ENCODE measurements around the gene NPDC1.

Gene NPDC1, protein sequence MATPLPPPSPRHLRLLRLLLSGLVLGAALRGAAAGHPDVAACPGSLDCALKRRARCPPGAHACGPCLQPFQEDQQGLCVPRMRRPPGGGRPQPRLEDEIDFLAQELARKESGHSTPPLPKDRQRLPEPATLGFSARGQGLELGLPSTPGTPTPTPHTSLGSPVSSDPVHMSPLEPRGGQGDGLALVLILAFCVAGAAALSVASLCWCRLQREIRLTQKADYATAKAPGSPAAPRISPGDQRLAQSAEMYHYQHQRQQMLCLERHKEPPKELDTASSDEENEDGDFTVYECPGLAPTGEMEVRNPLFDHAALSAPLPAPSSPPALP

DNA sequence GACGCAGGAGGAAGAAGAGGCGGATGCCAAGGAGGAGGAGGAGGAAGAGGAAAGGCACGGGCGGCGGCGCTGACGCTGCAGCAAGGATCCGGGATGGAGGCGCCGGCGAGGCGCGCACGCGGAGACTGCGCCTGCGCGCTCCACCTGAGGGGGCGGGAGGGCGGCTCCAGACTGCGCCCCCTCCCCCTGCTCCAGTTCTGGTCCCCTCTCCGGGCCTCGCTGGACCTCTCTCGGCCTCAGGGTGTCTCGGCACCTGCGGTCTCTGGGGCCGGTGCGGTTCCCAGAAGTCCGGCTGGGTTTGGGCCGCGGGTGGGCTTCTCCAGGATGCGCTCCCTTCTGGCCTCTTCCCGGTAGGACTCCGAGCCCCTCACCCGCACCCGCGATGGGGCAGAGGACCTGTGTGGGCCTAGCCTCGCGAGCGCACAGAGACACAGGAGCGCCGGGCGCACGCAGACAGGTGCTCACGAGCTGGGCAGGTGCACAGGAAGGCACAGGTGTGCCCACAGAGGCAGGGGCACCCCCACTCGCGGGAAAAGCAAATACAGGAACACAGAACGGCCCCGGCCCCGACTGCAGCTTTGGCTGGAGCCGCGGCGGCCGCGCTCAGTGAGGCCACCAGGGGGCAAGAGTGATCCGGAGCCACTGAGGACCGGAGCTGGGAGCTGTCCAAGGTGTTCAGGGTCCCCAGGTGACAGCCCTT lies at the start of gene NPDC1:
Gene NPDC1 (minus strand): TSS at position 90 of the 700 bp plus-strand sequence. CDS start 188 bp downstream, outside the sequence.
- TF ChIP-seq, protein P1, sequence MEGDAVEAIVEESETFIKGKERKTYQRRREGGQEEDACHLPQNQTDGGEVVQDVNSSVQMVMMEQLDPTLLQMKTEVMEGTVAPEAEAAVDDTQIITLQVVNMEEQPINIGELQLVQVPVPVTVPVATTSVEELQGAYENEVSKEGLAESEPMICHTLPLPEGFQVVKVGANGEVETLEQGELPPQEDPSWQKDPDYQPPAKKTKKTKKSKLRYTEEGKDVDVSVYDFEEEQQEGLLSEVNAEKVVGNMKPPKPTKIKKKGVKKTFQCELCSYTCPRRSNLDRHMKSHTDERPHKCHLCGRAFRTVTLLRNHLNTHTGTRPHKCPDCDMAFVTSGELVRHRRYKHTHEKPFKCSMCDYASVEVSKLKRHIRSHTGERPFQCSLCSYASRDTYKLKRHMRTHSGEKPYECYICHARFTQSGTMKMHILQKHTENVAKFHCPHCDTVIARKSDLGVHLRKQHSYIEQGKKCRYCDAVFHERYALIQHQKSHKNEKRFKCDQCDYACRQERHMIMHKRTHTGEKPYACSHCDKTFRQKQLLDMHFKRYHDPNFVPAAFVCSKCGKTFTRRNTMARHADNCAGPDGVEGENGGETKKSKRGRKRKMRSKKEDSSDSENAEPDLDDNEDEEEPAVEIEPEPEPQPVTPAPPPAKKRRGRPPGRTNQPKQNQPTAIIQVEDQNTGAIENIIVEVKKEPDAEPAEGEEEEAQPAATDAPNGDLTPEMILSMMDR (IDR thresholded peaks at IDR 0.05; ENCODE audit: insufficient read depth, low read length, poor library complexity, severe bottlenecking): peak; percentile 94
- no peaks in the 10 kb centered on the region; the same call in 1 of the 2 replicates for H3K27me3 ChIP-seq (replicated peaks; ENCODE audit: control insufficient read depth, insufficient read depth, low read length)
- peak within 1 kb of the TSS; percentile 22 for H3K4me3 ChIP-seq (replicated peaks; ENCODE audit: low read depth, low read length)
- H3K36me3 ChIP-seq (ENCODE audit: control insufficient read depth, insufficient read depth, low read length): no peaks in the 10 kb centered on the region
- DNase-seq (ENCODE audit: extremely low read depth, insufficient read length): peak; percentile 72

DNA sequence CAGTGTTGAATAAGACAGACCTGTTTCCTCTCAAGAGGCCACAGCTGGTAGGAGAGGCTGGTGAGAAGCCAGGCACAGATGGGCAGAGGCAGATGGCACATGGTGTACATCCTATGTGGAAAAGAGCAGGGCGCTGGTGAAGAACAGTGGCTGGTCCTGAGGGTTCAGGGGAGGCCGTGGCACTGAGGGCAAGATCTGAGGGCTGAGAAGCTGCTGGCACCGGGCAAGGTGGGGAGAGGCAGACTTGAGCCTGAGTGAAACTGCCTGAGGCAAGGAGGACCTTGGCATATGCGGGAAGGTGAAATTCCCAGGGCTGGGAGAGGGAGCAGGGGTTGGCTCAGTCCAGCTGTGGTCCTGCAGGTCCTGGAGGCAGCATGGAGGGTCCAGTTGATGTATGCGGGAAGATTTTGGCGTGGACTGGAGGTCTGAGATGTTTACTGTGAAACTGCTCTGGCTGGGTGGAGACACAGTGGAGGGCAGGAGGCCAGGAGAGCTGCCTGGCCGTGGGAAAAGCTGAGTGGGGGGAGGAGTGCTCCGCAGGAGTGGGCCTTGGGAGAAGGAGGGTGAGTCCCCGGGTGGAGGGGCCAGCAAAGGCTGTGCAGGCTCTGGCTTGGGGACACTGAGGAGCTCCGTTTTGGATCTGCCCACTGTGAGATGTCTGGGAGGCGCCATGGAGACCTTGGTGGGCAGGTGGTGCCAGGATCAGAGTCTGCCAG lies 43.4 kb upstream of the NPDC1 start:
- peaks cover 7% of the 10 kb centered on the region for H3K36me3 ChIP-seq (ENCODE audit: control insufficient read depth, insufficient read depth, low read length)
- TF ChIP-seq, protein P1 (IDR thresholded peaks at IDR 0.05; ENCODE audit: insufficient read depth, low read length, poor library complexity, severe bottlenecking): no peak
- no peaks in the 10 kb centered on the region for H3K27me3 ChIP-seq (replicated peaks; ENCODE audit: control insufficient read depth, insufficient read depth, low read length)
- DNase-seq (ENCODE audit: extremely low read depth, insufficient read length): no peak
- H3K4me3 ChIP-seq (replicated peaks; ENCODE audit: low read depth, low read length): no peak overlapping the region

DNA sequence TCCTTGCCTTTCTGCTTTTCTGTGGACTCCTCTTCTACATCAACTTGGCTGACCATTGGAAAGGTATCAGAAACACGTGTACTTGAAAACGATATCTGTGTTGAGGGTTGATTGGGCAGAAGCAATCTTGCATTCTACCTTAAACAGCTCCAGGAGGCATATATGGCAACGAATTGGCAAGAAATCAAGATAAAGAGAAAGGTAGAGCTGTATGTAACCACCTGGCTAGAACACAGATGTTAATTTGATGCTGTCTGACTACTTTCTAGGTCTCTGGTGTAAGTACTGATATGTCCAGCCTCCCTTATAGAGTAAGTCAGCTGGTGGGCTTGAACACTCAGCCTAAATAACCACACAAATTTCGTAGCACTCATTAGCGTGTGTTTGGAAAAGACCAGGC lies 42.1 kb upstream of the NPDC1 start:
- TF ChIP-seq, protein P1 (IDR thresholded peaks at IDR 0.05; ENCODE audit: insufficient read depth, low read length, poor library complexity, severe bottlenecking): no peak
- peaks cover 7% of the 10 kb centered on the region for H3K36me3 ChIP-seq (ENCODE audit: control insufficient read depth, insufficient read depth, low read length)
- DNase-seq (ENCODE audit: extremely low read depth, insufficient read length): no peak
- no peaks in the 10 kb centered on the region for H3K27me3 ChIP-seq (replicated peaks; ENCODE audit: control insufficient read depth, insufficient read depth, low read length)
- no peak overlapping the region for H3K4me3 ChIP-seq (replicated peaks; ENCODE audit: low read depth, low read length)

DNA sequence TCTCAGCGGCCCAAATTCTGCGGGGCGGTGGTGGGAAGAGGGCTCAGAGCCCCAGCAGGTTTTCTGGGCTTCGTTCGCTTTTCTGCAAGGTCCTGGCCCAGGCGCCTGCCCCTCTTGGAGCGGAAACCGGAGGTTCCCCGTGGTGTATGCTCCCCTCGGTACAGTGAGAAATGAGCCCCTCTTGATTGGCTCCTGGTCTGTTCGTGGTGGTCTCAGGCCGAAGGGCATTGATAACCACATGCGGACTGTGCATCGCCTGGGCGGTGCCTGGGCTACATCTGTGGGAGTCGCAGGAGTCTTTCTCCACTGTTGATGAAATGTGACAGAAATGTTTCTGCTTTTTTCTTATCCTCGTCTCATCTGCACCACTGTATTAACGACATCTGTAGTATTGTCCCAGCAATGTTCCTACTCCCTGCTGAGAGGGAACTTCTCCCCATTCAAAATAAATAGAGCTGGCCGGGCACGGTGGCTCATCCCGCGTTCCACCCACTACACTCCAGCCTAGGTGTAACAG lies 41.5 kb upstream of the NPDC1 start:
- Histone ChIP-seq H3K36me3 (ENCODE audit: control insufficient read depth, insufficient read depth, low read length) (peaks cover 5% of the 10 kb centered on the region), H3K27me3 (replicated peaks; ENCODE audit: control insufficient read depth, insufficient read depth, low read length) (no peaks in the 10 kb centered on the region), H3K4me3 (replicated peaks; ENCODE audit: low read depth, low read length) (peak overlapping the region; percentile 81)
- TF ChIP-seq, protein P1 (IDR thresholded peaks at IDR 0.05; ENCODE audit: insufficient read depth, low read length, poor library complexity, severe bottlenecking): no peak
- no peak for DNase-seq (ENCODE audit: extremely low read depth, insufficient read length)

DNA sequence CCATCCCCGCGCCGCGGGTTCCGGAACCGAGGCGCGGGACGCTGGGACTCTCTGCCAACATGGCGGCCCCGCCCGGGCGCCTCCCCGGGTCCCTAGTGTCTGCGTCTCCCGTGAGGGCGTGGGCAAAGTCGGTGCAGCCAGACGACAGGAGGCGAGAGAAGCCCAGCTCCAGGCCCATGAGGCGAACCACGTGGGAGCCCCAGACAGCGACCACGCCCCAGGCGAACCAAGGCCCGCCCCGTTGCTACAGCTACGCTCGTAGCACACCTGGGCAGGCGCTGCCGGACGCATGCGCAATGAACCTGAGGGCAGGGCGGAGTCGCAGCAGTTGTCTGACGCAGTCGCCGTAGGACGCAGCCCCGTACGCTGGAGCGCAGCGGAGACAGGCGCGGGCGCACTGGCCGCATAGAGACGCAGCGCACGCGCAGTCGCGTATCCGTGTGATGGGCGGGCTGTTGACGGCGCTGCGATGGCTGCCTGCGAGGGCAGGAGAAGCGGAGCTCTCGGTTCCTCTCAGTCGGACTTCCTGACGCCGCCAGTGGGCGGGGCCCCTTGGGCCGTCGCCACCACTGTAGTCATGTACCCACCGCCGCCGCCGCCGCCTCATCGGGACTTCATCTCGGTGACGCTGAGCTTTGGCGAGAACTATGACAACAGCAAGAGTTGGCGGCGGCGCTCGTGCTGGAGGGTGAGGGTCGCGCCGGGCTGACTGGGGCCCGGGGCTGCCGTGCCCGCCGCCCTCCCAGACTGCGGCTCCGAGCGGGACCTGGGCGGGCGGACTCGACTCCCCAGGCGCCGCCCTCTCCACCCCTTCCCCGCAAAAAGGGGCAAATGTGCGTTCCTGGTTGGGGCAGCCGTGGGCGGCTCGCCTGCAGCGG lies 40.8 kb upstream of the NPDC1 start, which contains the start of gene MAN1B1:
Gene MAN1B1 (plus strand): TSS at position 455 of the 878 bp plus-strand sequence. CDS start 15 bp downstream, at position 470.
- TF ChIP-seq, protein P1 (IDR thresholded peaks at IDR 0.05; ENCODE audit: insufficient read depth, low read length, poor library complexity, severe bottlenecking): peak; percentile 9
- Histone ChIP-seq H3K27me3 (replicated peaks; ENCODE audit: control insufficient read depth, insufficient read depth, low read length) (no peaks in the 10 kb centered on the region), H3K4me3 (replicated peaks; ENCODE audit: low read depth, low read length) (peak within 1 kb of the TSS; percentile 81), H3K36me3 (ENCODE audit: control insufficient read depth, insufficient read depth, low read length) (peaks cover 8% of the 10 kb centered on the region)
- DNase-seq (ENCODE audit: extremely low read depth, insufficient read length): peak; percentile 100
